HepG2 (cell line): ENCODE results near the gene PPP1R9B. TPM values are rescaled to one million over a fixed set of nuclear protein-coding genes. Genes with fewer than 3 reads are reported as not detected.

Experiments
- ETV6 ChIP-seq: sonication (generic); formaldehyde crosslinking; conservative IDR thresholded peaks from 2 replicates; pipeline ENCODE4 v1.4.0; 2020; ENCODE audit warnings: missing genetic modification reagents
- NR1H2 ChIP-seq: sonication (generic); formaldehyde crosslinking; IDR thresholded peaks from 2 replicates; pipeline ENCODE4 v1.8.1; 2022; ENCODE audit warnings: low read depth, missing genetic modification reagents, borderline replicate concordance
- PAX8 ChIP-seq: sonication (generic); formaldehyde crosslinking; IDR thresholded peaks from 2 replicates; pipeline ENCODE4 v1.8.0; 2022; ENCODE audit warnings: mild to moderate bottlenecking, missing genetic modification reagents, borderline replicate concordance
- RAD21 ChIP-seq: fragments of 450-650 bp; formaldehyde crosslinking; IDR thresholded peaks from 2 replicates; pipeline ENCODE4 v1.5.0; 2020; ENCODE audit warnings: mild to moderate bottlenecking
- RELA ChIP-seq: sonication (generic); formaldehyde crosslinking; IDR thresholded peaks from 2 replicates; pipeline ENCODE4 v1.4.0; 2020; ENCODE audit warnings: missing genetic modification reagents
- RNF219 ChIP-seq: sonication (generic); formaldehyde crosslinking; IDR thresholded peaks from 2 replicates; pipeline ENCODE4 v1.5.0; 2020; ENCODE audit warnings: mild to moderate bottlenecking, missing genetic modification reagents
- SKI ChIP-seq: fragments of 450-650 bp; IDR thresholded peaks from one replicate; pipeline ENCODE4 v1.6.1; 2018; ENCODE audit warnings: mild to moderate bottlenecking; ENCODE audit not compliant: partially characterized antibody
- ZNF230 ChIP-seq: sonication (generic); formaldehyde crosslinking; IDR thresholded peaks from 2 replicates; pipeline ENCODE4 v1.4.0; 2020; ENCODE audit warnings: mild to moderate bottlenecking, missing genetic modification reagents
- ZNF570 ChIP-seq: sonication (generic); formaldehyde crosslinking; IDR thresholded peaks from 2 replicates; pipeline ENCODE4 v1.4.0; 2020; ENCODE audit warnings: mild to moderate bottlenecking, missing genetic modification reagents, borderline replicate concordance
- ZNF629 ChIP-seq: sonication (generic); formaldehyde crosslinking; conservative IDR thresholded peaks from 2 replicates; pipeline ENCODE4 v1.5.0; 2020; ENCODE audit warnings: missing genetic modification reagents
- ZNF737 ChIP-seq: sonication (generic); formaldehyde crosslinking; IDR thresholded peaks from 2 replicates; pipeline ENCODE4 v1.5.0; 2020; ENCODE audit warnings: missing genetic modification reagents, mild to moderate bottlenecking, borderline replicate concordance
- polyA plus RNA-seq, 8 experiments: library from polyadenylated mRNA; depleted of rRNA in 3 of 8; stranded (reverse) in 7 of 8; unstranded in 1 of 8; fragments of >200 nt; fragmentation: Illumina TruSeq in 4 of 8; extraction: Trizol in 4 of 8; gene quantifications; 2 replicates each; pipeline versions ENCODE4 v1.2.1 to v1.2.3, GENCODE V29; 2011 to 2016; ENCODE audit warnings: low read depth in 4 of 8, missing spikeins in 1 of 8, mixed read lengths in 1 of 8; ENCODE audit not compliant: insufficient read depth in 1 of 8
- total RNA-seq, 5 experiments: library from RNA; depleted of rRNA; stranded (reverse); fragments of >200 nt; fragmentation: Illumina TruSeq; extraction: Trizol; gene quantifications; 2 replicates each; pipeline ENCODE4 v1.2.3, GENCODE V29; 2016; ENCODE audit warnings: low read depth in 1 of 5
- TF ChIP-seq, protein P1 (sequence below): sonication (generic); formaldehyde crosslinking; IDR thresholded peaks from 2 replicates; pipeline ENCODE4 v1.9.0; 2021; ENCODE audit warnings: missing genetic modification reagents, mild to moderate bottlenecking, borderline replicate concordance
- TF ChIP-seq, protein P2 (sequence below): sonication (generic); formaldehyde crosslinking; IDR thresholded peaks from 2 replicates; pipeline ENCODE4 v1.5.0; 2020; ENCODE audit warnings: mild to moderate bottlenecking, missing genetic modification reagents
- TF ChIP-seq, protein P3 (sequence below): sonication (generic); formaldehyde crosslinking; IDR thresholded peaks from 2 replicates; pipeline ENCODE4 v1.4.0; 2020; ENCODE audit warnings: low read depth, mild to moderate bottlenecking, missing genetic modification reagents

PPP1R9B gene
- total and polyA plus RNA-seq, 2 of the 13 experiments (the other 11 are each of a cell fraction or from before 2014, with no cell fraction given) = 9.4 to 15.8 TPM

GRCh38 chr17:50151937-50152547 lies 1.6 kb upstream of the PPP1R9B start (continued):
- TF ChIP-seq, protein P1, sequence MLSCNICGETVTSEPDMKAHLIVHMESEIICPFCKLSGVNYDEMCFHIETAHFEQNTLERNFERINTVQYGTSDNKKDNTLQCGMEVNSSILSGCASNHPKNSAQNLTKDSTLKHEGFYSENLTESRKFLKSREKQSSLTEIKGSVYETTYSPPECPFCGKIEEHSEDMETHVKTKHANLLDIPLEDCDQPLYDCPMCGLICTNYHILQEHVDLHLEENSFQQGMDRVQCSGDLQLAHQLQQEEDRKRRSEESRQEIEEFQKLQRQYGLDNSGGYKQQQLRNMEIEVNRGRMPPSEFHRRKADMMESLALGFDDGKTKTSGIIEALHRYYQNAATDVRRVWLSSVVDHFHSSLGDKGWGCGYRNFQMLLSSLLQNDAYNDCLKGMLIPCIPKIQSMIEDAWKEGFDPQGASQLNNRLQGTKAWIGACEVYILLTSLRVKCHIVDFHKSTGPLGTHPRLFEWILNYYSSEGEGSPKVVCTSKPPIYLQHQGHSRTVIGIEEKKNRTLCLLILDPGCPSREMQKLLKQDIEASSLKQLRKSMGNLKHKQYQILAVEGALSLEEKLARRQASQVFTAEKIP = no peak
- TF ChIP-seq ZNF629 (CRISPR knock-in tag) (no peak), NR1H2 (CRISPR knock-in tag) (no peak), ZNF230 (peak; percentile 54; the same call in 1 of the 2 replicates), ETV6 (CRISPR knock-in tag) (no peak), ZNF737 (no peak), RELA (CRISPR knock-in tag) (no peak), RAD21 (CRISPR knock-in tag) (no peak; the same call in 1 of the 2 replicates), RNF219 (CRISPR knock-in tag) (no peak), PAX8 (CRISPR knock-in tag) (no peak), SKI (no peak), ZNF570 (CRISPR knock-in tag) (no peak)
- TF ChIP-seq, protein P2, sequence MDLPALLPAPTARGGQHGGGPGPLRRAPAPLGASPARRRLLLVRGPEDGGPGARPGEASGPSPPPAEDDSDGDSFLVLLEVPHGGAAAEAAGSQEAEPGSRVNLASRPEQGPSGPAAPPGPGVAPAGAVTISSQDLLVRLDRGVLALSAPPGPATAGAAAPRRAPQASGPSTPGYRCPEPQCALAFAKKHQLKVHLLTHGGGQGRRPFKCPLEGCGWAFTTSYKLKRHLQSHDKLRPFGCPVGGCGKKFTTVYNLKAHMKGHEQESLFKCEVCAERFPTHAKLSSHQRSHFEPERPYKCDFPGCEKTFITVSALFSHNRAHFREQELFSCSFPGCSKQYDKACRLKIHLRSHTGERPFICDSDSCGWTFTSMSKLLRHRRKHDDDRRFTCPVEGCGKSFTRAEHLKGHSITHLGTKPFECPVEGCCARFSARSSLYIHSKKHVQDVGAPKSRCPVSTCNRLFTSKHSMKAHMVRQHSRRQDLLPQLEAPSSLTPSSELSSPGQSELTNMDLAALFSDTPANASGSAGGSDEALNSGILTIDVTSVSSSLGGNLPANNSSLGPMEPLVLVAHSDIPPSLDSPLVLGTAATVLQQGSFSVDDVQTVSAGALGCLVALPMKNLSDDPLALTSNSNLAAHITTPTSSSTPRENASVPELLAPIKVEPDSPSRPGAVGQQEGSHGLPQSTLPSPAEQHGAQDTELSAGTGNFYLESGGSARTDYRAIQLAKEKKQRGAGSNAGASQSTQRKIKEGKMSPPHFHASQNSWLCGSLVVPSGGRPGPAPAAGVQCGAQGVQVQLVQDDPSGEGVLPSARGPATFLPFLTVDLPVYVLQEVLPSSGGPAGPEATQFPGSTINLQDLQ (CRISPR knock-in tag) = no peak
- TF ChIP-seq, protein P3, sequence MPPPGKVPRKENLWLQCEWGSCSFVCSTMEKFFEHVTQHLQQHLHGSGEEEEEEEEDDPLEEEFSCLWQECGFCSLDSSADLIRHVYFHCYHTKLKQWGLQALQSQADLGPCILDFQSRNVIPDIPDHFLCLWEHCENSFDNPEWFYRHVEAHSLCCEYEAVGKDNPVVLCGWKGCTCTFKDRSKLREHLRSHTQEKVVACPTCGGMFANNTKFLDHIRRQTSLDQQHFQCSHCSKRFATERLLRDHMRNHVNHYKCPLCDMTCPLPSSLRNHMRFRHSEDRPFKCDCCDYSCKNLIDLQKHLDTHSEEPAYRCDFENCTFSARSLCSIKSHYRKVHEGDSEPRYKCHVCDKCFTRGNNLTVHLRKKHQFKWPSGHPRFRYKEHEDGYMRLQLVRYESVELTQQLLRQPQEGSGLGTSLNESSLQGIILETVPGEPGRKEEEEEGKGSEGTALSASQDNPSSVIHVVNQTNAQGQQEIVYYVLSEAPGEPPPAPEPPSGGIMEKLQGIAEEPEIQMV (CRISPR knock-in tag) = no peak
